ENCODE data around the gene ABO. TPM values are rescaled to one million over a fixed set of nuclear protein-coding genes. Genes with fewer than 3 reads are reported as not detected.
"Not testable (repeated sequence)": the region's sequence is repeated elsewhere in the genome, so short reads cannot be mapped to it uniquely, and the experiment has no call there.

Gene ABO
- 0.63 TPM in 1 of 2 replicates, not detected in the other for total RNA-seq (2014; rRNA removed; shearing (Covaris generic))

DNA sequence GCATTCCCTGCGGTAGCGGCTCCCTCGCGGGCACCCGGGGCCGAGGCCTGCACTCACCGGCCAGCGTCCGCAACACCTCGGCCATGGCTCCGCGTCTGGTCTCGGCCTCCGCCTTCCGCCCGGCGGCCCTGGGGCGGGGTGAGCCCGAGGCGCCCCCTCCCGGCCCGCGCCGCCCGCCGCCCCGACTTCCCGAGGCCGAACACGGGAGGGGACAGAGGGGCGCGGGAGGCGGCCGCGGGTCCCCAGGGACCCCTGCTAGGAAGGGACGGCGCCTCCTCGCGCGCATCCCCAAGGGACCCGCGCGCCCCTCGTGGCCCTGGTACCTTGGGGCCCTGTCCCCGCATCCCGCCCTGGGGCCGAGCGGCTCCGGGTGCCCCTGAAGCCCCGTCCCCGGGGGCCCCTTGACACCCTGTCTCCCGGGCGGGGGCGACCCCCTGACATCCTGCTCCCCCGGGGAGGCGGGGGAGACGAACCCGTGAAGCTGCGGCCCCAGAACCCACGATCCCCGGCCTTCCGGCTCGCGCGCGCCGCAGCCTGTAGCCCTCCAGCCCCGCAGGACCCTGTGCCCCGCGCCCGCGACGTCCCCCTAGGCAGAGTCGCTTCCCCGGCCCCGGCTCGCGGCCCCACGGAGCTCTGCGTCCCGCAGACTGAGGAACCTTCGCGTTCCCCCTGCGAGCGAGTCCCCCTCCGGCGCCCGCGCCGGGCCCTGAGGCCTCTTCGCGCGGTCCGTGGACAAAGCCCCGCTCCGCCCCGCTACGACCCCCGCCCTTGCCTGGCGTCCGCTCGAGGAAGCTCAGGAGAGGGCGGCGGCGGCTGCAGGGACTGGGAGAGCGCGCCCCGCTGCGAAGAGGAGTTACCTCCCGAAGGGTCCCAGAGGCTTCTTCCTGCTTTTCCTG, at the start of gene ABO:
Gene ABO (minus strand): TSS at position 97 of the 896 bp plus-strand sequence.
- Histone ChIP-seq H3K27me3 (ENCODE audit: control insufficient read depth, insufficient read depth, low read length) (peaks cover 47% of the 10 kb centered on the region), H3K36me3 (replicated peaks; ENCODE audit: control insufficient read depth, insufficient read depth, low read length) (no peaks in the 10 kb centered on the region), H3K4me3 (ENCODE audit: insufficient read depth, low read depth, low read length) (peak within 1 kb of the TSS; percentile 55)
- DNase-seq = peak; percentile 91

DNA sequence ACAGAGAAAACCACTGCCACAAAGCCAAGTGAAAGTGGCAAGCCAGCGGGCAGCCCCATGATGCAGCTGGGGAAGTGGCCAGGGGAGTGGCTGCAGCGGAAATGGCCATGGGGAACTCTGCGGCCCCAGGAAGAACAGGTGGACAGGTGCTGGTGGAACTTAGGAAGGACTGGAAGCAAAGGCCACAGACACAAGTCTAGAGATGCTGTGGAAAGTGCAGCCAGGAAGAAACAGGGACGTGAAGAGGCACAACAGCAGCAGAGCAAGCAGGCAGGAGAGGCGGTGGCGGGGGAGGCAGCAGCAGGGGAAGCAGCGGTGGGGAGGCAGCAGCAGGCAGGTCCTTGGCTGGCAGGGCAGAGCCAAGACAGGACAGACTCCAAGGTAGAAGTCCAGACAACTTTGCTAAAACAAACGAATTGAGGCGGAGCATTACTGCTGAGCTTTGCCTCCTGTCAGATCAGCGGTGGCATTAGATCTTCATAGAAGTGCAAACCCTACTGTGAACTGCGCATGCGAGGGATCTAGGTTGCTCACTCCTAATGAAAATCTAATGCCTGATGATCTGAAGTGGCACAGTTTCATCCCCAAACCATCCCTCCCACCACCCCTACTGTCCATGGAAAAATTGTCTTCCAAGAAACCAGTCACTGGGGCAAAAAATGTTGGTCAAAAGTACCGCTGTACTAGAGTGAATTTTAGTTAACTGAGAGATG, 49.1 kb upstream of the ABO start:
- Histone ChIP-seq H3K27me3 (ENCODE audit: control insufficient read depth, insufficient read depth, low read length) (no peaks in the 10 kb centered on the region), H3K4me3 (ENCODE audit: insufficient read depth, low read depth, low read length) (no peak overlapping the region), H3K36me3 (replicated peaks; ENCODE audit: control insufficient read depth, insufficient read depth, low read length) (no peaks in the 10 kb centered on the region)
- DNase-seq = no peak

DNA sequence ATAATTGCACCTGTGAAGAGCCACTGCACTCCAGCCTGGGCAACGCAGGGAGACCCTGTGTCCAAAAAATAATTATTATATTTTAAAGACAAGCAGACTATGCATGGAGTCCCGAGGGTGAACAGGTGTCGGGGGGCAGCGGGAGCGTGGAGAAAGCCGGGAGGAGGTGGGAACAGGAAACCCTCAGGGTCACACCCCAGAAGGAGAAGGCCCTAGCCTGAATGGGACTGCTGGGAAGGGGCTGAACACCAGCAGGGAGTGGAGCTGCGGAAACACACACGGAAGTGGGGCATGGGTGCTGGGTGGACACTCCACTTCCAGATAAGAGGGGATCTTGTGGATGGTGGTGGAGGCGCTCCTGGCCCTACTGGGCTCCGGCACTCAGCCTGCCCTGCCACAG, 48.2 kb upstream of the ABO start:
- Histone ChIP-seq H3K27me3 (ENCODE audit: control insufficient read depth, insufficient read depth, low read length) (no peaks in the 10 kb centered on the region), H3K4me3 (ENCODE audit: insufficient read depth, low read depth, low read length) (no peak overlapping the region), H3K36me3 (replicated peaks; ENCODE audit: control insufficient read depth, insufficient read depth, low read length) (no peaks in the 10 kb centered on the region)
- no peak for DNase-seq

DNA sequence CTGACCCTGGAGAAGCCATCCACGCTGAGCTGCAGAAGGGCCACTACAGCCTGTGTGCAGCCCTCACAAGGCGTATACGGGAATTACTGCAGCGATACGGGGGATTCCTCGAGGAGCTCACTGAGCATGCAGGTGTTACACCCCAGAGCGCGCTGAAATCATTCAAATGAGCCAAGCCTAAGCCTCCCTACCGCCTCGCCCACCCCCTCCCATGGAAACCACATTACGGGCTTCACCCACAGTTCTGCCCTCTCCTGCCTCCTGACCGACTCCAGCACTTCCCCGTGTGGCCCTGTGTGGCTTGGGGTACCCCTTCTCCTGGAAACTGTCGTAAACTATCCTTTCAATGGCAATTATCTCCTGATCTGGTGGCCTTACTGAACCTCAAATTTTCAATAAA, 47.7 kb upstream of the ABO start:
- no peaks in the 10 kb centered on the region for H3K36me3 ChIP-seq (replicated peaks; ENCODE audit: control insufficient read depth, insufficient read depth, low read length)
- H3K4me3 ChIP-seq (ENCODE audit: insufficient read depth, low read depth, low read length) = no peak overlapping the region
- no peaks in the 10 kb centered on the region for H3K27me3 ChIP-seq (ENCODE audit: control insufficient read depth, insufficient read depth, low read length)
- peak; percentile 32 for DNase-seq

DNA sequence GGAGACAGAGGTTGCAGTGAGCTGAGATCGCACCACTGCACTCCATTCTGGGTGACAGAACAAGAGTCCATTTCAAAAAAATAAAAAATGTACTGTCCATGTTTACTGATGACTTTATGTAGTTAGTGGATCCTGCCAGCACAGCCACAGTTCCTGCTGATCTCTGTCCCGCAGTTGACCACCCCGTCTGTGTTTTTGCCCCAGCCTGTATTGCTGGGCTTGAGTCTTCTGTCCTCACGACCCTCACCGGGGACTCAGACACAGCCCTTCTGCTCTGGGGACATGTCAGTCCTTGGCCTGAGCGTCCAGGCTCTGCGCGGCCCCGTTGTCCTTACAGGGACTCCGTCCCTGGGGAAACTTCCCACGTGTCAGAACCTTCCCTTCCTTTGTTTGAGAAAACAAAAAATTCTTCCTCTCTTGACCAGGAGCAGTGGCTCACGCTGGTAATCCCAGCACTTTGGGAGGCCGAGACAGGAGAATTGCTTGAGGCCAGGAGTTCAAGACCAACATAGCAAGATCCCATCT, 46.5 kb upstream of the ABO start:
- Histone ChIP-seq H3K36me3 (replicated peaks; ENCODE audit: control insufficient read depth, insufficient read depth, low read length) (no peaks in the 10 kb centered on the region), H3K27me3 (ENCODE audit: control insufficient read depth, insufficient read depth, low read length) (no peaks in the 10 kb centered on the region), H3K4me3 (ENCODE audit: insufficient read depth, low read depth, low read length) (no peak overlapping the region)
- peak; percentile 14 for DNase-seq

DNA sequence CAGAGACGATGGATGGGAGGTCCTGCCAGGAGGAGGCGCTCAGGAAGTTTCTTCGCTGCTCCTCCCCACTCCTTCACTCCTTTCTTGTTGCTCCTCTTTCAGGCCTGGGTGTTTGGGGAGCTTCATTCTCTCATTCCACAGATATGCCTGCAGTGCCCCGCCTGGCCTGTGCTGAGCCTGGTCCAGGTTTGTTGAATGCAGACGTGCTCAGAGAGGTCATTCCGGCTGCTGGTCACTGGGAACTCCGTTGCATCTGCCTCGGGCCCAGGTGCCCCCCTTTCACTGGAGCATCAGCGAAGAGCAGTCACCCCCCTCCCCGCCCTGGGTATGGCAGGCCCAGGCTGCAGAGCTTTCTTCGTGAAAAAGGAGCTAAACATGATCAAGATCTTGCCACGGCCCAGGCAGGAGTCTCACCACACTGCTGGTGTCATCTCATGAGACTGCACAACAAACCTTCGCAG, 45.5 kb upstream of the ABO start:
- peak; percentile 78 for DNase-seq
- Histone ChIP-seq H3K4me3 (ENCODE audit: insufficient read depth, low read depth, low read length) (no peak overlapping the region), H3K27me3 (ENCODE audit: control insufficient read depth, insufficient read depth, low read length) (no peaks in the 10 kb centered on the region), H3K36me3 (replicated peaks; ENCODE audit: control insufficient read depth, insufficient read depth, low read length) (no peaks in the 10 kb centered on the region)

DNA sequence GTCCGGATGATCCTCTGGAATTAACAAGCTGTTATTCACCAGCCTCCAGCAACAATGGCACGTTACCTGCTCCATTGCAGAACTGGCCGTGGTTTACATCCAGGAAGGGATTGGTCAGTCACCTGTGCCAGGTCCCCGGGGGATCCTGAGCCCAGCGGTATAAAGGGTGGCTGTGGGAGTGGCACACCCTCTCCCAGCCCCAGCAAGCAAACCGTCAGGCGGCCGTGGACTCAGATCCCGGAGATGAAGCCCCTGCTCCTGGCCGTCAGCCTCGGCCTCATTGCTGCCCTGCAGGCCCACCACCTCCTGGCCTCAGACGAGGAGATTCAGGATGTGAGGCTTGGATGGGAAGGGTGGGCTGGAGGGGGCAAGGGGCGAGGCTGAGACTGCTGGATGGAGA, 42.5 kb upstream of the ABO start:
- H3K27me3 ChIP-seq (ENCODE audit: control insufficient read depth, insufficient read depth, low read length); H3K4me3 ChIP-seq (ENCODE audit: insufficient read depth, low read depth, low read length); DNase-seq; H3K36me3 ChIP-seq (replicated peaks; ENCODE audit: control insufficient read depth, insufficient read depth, low read length): not testable (repeated sequence)

DNA sequence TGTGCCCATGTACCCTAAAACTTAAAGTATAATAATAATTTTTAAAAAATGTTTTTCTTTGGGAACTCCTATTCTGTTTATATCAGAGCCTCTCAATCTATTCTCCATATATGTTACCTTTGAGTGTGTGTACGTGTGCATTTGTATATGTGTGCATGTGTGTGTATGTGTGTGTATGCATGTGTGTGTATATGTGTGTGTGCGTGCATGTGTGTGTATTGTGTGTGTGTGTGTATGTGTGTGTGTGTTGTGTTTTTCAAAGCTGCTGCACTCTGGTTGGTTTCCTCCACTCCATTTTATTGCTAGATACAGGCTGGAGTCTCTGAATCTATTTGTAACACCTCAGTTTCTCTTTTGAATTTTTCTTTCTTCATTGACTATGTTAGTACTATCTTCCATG, 41.0 kb upstream of the ABO start:
- DNase-seq = no peak
- H3K4me3 ChIP-seq (ENCODE audit: insufficient read depth, low read depth, low read length) = no peak overlapping the region
- no peaks in the 10 kb centered on the region for H3K27me3 ChIP-seq (ENCODE audit: control insufficient read depth, insufficient read depth, low read length)
- H3K36me3 ChIP-seq (replicated peaks; ENCODE audit: control insufficient read depth, insufficient read depth, low read length) = no peaks in the 10 kb centered on the region

DNA sequence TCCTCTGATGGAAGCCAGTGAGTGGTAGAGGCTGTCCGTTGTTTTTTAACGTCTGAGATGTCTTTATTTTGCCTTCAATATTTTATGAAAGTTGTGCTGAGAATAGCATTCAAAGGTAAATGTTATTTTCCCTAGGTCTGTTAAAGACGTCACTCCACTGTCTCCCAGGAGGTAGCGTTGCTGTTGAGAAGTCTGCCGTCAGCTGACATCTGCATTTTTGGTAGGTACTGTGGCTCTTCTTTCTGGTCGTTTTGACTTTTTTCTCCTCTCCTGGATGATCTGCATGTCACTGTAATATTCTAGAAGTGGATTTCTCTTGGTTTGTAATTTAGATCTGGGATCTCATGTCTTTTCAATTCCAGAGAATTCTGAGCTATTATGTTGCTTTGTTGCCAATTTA, 34.6 kb upstream of the ABO start:
- no peak for DNase-seq
- Histone ChIP-seq H3K36me3 (replicated peaks; ENCODE audit: control insufficient read depth, insufficient read depth, low read length) (no peaks in the 10 kb centered on the region), H3K4me3 (ENCODE audit: insufficient read depth, low read depth, low read length) (no peak overlapping the region), H3K27me3 (ENCODE audit: control insufficient read depth, insufficient read depth, low read length) (no peaks in the 10 kb centered on the region)

DNA sequence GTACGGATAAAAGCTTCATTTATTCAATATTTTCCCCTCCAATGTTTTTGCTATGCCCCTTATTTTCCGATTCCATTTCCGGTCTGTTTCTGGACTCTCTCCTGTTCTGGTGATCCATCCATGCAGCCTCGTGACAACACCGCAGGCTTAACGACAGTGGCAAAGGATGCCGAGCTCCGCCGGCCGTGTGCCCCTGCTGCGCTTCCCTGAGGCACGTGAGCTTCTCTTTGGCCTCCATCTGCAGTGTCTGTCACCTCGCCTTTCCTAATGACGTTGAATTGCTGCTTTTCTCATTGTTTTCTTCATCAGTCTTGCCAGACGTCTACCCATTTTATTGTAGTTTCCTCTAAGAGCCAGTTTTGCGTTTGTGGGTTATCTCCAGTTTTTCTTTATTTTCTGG, 32.3 kb upstream of the ABO start:
- H3K27me3 ChIP-seq (ENCODE audit: control insufficient read depth, insufficient read depth, low read length) = no peaks in the 10 kb centered on the region
- H3K36me3 ChIP-seq (replicated peaks; ENCODE audit: control insufficient read depth, insufficient read depth, low read length) = no peaks in the 10 kb centered on the region
- peak; percentile 22 for DNase-seq
- H3K4me3 ChIP-seq (ENCODE audit: insufficient read depth, low read depth, low read length) = no peak overlapping the region

DNA sequence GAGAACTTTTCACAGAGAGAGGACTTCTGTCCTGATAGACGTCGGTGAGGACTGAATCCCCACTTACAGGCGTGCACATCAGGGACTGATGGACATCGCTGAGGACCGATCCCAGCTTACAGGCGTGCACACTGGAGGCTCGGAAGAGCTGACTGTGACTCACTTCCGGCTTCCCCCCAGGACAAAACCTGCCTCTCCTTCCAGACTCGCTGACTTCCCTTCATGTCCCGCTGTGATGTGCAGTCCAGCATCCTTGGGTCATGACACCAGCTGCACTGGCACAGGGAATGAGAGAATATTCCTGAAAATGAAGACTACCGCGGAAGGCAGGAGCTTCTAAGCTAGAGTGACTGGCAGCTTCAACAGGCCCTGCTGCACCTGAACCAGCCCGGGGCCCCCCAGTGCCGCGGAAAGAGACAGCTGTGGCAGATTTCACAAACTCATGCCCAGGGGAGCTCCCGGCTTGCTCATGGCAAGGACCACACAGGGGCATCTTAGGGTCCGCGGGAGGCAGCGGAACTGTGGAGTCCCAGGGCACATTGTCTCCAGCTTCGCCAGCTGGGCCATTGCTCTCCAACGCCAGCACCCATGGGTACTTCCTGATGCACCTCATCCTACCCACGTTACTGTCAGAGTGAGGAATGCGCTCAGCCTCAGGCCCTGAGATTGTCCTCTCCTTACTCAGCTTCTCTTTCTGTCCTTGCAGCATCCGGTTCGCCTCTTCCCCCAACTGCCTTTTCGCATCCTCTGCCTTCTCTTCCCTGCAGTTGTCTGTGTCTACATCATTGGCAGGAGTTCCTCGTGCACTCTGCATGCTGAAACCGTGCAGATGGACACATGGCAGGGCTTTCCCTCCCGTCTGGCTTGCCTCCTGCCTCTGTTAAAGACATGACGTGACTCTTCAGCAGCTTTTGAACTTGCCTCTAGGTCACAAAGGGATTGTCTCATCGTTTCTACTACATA, 31.5 kb upstream of the ABO start:
- DNase-seq = no peak
- no peaks in the 10 kb centered on the region for H3K36me3 ChIP-seq (replicated peaks; ENCODE audit: control insufficient read depth, insufficient read depth, low read length)
- H3K27me3 ChIP-seq (ENCODE audit: control insufficient read depth, insufficient read depth, low read length) = no peaks in the 10 kb centered on the region
- no peak overlapping the region for H3K4me3 ChIP-seq (ENCODE audit: insufficient read depth, low read depth, low read length)

DNA sequence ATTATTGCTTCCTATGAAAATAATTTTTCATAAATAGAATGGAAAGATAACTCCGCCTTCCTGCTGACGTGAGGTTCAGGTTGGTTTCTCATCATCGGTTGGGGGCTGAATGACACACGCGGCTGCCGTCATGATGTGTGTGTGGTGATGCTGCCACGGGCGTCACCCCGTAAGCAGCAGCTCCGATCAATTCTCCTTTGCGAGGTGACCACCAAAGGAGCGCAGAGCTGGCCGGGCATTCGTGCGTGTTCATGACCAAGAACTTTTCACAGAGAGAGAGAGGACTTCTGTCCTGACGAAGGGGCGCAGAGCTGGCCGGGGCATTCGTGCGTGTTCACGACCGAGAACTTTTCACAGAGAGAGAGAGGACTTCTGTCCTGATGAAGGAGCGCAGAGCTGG, 30.7 kb upstream of the ABO start:
- DNase-seq = no peak
- Histone ChIP-seq H3K27me3 (ENCODE audit: control insufficient read depth, insufficient read depth, low read length) (no peaks in the 10 kb centered on the region), H3K36me3 (replicated peaks; ENCODE audit: control insufficient read depth, insufficient read depth, low read length) (no peaks in the 10 kb centered on the region), H3K4me3 (ENCODE audit: insufficient read depth, low read depth, low read length) (no peak overlapping the region)

DNA sequence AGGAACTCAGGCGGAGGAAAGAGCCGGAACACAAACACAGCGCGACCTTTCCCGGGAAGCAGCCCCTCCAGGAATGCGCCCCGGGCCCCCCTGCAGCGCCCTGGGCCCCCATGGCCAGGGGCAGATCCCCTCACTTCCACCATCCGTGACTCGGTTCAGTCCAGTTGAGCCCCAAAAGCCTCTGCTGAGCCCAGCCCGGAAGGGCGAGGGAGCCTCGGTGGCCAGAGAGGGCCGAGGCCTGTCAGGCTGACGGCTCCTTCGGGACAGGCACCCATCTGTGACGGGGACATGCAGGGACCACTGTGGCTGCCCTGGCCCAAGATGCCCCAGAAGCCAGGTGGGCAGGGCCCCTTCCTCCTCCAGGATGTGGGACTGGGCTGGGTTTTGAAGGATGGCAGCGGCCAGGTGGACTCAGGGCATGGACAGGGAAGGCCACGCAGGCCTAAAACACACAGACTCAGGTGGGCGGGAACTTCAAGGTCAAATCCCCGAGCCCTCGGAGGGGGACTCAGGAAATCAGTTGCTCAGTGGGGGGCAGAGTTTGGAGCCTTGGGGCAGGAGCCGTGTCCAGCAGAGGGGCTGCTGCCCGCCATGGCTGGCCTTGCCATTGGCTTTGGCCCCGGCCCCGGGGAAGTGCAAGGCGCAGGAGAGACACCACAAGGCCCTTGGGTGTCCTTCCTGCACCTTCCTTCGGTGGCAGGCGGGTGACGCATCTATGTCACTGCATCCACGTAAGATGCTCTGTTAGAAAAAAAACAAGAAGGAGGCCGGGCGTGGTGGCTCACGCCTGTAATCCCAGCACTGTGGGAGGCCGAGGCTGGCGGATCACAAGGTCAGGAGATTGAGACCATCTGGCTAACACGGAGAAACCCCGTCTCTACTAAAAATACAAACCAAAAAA, 29.7 kb upstream of the ABO start:
- no peak overlapping the region for H3K4me3 ChIP-seq (ENCODE audit: insufficient read depth, low read depth, low read length)
- H3K36me3 ChIP-seq (replicated peaks; ENCODE audit: control insufficient read depth, insufficient read depth, low read length) = no peaks in the 10 kb centered on the region
- H3K27me3 ChIP-seq (ENCODE audit: control insufficient read depth, insufficient read depth, low read length) = no peaks in the 10 kb centered on the region
- no peak for DNase-seq
